Skin of body (tissue), 3 donors: ENCODE results near the gene DCAF7. TPM values are rescaled to one million over a fixed set of nuclear protein-coding genes. Genes with fewer than 3 reads are reported as not detected.

Source experiments
- DNase-seq: peaks from one replicate; lab custom pipeline; 2025; lab: John Stamatoyannopoulos, UW
- small RNA-seq: library from RNA; depleted of rRNA; stranded (forward); fragments of <200 nt; gene quantifications from one replicate; pipeline ENCODE3, GENCODE V24; 2014; ENCODE audit warnings: low replicate concordance
- total RNA-seq: library from RNA; depleted of rRNA; stranded (reverse); fragments of >200 nt; gene quantifications from one replicate; pipeline ENCODE4 v1.2.3, GENCODE V29; 2014

DCAF7 gene
- total RNA-seq, 1 donor from 2014 or later = 17.3 TPM

DNA sequence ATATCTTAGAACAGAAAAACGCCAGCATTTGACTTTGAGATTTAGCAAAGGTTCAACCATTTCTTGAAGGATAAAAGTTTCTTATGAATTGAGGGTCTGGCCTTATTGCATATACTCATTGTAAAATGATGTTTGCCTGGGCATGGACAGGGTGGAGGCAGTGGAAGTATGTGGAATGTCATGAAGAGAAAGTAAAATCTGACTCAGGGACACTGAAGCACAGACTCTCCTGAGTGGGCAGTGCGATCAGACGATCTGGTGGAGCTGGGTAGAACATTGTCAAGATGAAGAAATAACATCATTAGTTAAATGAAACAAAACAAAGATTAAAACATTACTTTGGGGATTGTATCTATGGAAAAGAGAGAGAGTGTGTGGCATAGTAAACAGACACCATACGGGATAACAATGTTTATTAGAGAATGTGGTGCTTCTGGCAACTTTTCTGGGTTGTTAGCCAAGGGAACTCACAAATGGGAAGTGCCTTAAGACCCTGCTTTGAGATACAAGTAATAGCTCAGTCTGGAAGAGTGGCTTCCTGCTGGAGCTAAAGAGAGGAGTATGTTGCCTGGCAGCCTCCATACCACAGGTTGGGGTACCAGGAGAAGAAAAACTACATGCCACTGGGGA lies 76.4 kb downstream of the DCAF7 start:
- DNase-seq = no peak

DNA sequence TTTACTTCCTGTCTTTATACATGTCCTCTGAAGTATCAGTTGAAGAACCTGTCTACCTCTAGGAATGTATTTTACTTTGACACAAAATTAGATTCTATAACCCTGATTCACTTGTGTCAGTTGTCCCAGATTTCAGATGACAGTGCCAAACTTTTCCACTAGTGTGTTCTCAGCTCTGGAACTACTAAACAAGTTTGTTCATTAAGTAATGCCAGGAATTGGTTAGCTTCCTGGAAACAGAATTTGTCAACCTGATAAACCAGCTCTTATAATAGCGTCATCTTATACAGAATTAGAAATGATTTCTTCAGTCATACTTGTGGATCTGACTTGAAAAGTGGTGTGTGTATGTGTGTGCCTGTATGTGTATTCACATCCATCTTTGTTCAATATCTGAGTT lies 79.3 kb downstream of the DCAF7 start:
- no peak for DNase-seq

GRCh38 chr17:63631062-63631461 lies 80.8 kb downstream of the DCAF7 start:
- DNase-seq = no peak

- no peak for DNase-seq
These were observed 81.3 kb downstream of the DCAF7 start for GRCh38 chr17:63631626-63632025.

DNA sequence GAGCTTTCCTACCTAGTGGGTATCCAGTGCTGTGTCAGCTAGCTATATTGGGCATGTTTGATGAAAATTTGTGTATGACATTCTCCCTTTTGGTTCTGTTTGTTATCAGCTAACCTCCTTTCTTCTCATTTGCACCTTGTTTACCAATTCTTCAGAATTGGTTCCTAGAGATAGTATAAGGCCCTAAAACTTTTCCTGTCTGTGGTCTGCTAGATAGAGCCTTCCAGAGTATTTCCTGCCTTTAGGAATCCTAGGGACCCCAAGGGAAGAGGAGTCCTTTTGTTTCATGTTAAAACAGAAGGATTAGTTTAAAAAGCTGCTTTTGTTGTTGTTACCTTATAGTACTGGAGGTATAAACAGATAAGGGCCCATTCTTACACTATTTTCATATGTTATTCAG lies 83.5 kb downstream of the DCAF7 start:
- no peak for DNase-seq

GRCh38 chr17:63634163-63634562 lies 83.9 kb downstream of the DCAF7 start:
- DNase-seq = no peak

DNA sequence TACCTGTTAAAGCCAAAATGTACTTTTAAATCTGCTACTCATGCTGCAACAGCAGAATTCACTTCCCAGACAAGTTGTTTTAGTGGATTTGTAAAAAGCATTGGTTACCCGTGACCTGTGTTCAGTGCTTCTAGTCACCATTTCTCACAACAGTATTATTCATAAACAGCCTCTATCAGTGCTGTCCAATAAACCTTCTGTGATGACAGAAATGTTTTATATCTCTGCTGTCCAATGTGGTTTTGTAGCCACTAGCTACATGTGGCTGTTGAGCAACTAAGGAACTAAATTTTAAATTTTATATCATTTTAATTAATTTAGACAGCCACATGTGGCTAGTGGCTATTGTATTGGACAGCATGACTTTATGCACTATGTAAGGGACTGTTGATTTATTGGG lies 84.5 kb downstream of the DCAF7 start:
- no peak for DNase-seq

- DNase-seq = no peak
These were observed 85.0 kb downstream of the DCAF7 start for GRCh38 chr17:63635290-63635689.

- no peak for DNase-seq
These were observed 85.5 kb downstream of the DCAF7 start for GRCh38 chr17:63635787-63636186.

DNA sequence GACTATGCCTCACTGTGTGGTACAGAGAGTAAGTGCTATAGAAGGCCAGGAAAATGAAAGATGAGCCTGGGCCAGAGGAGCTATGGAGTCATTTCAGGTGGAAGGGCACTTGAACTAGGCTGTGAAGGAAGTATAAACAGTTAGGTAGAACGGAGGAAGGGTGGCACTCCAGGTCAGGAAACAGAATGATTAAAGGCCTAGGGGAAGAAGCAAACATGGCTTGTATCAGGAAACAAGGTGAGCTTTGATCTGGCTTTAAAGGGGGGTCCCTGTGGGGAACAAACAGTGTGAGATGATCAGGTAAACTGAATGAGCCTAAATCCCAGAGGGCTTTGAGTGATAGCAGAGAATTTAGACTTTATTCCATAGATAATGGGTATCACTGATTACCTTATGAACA lies 88.8 kb downstream of the DCAF7 start:
- no peak for DNase-seq

DNA sequence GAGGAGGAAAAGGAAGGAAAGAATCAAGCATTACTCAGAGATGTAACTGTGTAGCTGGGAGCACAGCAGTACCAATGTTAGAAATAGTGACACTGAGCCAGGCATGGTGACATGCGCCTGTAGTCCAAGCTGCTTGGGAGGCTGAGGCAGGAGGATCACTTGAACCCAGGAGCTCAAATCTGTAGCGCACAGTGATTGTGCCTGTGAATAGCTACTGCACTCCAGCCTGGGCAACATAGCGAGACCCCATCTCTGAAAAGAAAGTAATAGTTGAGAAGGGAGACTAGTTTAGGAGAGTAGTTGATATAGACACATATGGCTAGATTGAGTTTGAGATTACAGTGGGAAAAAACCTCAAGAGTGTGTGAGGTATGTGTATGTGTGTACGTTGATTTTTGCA lies 89.8 kb downstream of the DCAF7 start:
- no peak for DNase-seq

DNA sequence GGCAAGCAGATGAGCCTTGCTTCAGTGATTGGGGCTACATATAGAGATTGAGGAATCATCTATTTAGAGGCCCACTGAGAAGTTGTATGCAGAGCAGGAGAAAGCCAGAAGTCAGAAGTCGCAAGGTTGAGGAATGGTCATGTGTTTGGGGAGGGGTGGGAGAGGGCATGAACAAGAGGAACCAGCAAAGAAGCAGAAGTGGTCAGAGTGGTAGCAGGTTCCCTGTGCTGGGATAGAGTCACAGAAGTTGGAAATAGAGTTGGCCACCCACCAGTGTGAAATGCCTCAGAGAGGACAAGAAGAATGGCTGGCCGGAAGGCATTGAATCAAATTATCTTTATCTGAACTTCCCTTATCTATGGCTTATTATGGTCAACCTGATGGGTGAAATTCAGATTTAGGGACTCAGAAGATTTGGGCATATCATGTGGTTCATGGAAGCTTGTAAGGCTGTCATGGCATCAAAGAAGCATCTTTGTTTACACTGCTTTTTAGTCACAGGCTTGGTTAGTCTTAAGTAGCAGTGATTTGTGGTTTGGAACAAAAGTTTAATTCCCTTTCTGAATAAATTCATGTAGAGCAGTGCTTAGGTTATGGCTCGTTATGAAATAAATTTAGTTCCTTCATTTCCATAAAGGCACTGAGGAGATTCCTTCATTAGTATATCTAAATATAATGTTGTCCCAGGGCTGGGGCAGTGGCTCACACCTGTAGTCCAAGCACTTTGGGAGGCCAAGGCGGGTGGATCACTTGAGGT lies 91.6 kb downstream of the DCAF7 start:
- DNase-seq = no peak

Small RNA genes within 50 kb of the gene (small RNA-seq; reads per million reads assigned to genes)
- gene RNU6-288P = not detected

Other genes starting within 250 kb of the DCAF7 start
- 13.0 TPM for gene CYB561, start 104.2 kb upstream of the DCAF7 start, total RNA-seq
- gene ACE, start 73.4 kb upstream of the DCAF7 start, total RNA-seq = 5.6 TPM
- gene KCNH6, start 27.1 kb upstream of the DCAF7 start, total RNA-seq = not detected
- gene TACO1, start 50.4 kb downstream of the DCAF7 start, total RNA-seq = 7.4 TPM
- 24.6 TPM for gene MAP3K3, start 71.9 kb downstream of the DCAF7 start, total RNA-seq
- gene LIMD2, start 149.6 kb downstream of the DCAF7 start, total RNA-seq = 9.5 TPM
- gene STRADA, start 191.3 kb downstream of the DCAF7 start, total RNA-seq = 28.1 TPM
- gene CCDC47, start 223.1 kb downstream of the DCAF7 start, total RNA-seq = 67.2 TPM
- 124 TPM for gene DDX42, start 223.7 kb downstream of the DCAF7 start, total RNA-seq